Activated T-helper 17 cell treated with anti-CD3 and anti-CD28 coated beads, Interleukin-2, amount 50 U/mL, for 72 hours (primary cell): Measurements from ENCODE around the gene ADGRG7. TPM values are rescaled to one million over a fixed set of nuclear protein-coding genes. Genes with fewer than 3 reads are reported as not detected.
A peak's percentile ranks its signal among the peaks of the same experiment; 100 is the strongest.
"Not testable (repeated sequence)": the region's sequence is repeated elsewhere in the genome, so short reads cannot be mapped to it uniquely, and the experiment has no call there.

Experiments
- ATAC-seq: fragments of 150-1000 bp; cut with Tn5 transposase; replicated peaks from 2 replicates; pipeline ENCODE4 v1.10.0; 2021; ENCODE audit warnings: mild to moderate bottlenecking, moderate library complexity
- H3K27ac Mint-ChIP-seq: one replicate; pipeline ENCODE4 v1.8.0; 2022; ENCODE audit warnings: mixed read lengths
- H3K27me3 Mint-ChIP-seq: one replicate; pipeline ENCODE4 v1.8.0; 2022; ENCODE audit warnings: mixed read lengths
- H3K36me3 Mint-ChIP-seq: one replicate; pipeline ENCODE4 v1.8.0; 2022; ENCODE audit warnings: low read depth, mild to moderate bottlenecking, mixed read lengths
- H3K4me1 Mint-ChIP-seq: one replicate; pipeline ENCODE4 v1.8.0; 2022; ENCODE audit warnings: mixed read lengths
- H3K4me3 Mint-ChIP-seq: one replicate; pipeline ENCODE4 v1.8.0; 2022; ENCODE audit warnings: mild to moderate bottlenecking, mixed read lengths
- H3K9me3 Mint-ChIP-seq: one replicate; pipeline ENCODE4 v1.8.0; 2022; ENCODE audit warnings: mixed read lengths
- total RNA-seq, 2 donors: library from RNA; stranded (reverse); gene quantifications; one replicate each; pipeline ENCODE4 v1.2.3, GENCODE V29; 2022

The ADGRG7 gene, protein sequence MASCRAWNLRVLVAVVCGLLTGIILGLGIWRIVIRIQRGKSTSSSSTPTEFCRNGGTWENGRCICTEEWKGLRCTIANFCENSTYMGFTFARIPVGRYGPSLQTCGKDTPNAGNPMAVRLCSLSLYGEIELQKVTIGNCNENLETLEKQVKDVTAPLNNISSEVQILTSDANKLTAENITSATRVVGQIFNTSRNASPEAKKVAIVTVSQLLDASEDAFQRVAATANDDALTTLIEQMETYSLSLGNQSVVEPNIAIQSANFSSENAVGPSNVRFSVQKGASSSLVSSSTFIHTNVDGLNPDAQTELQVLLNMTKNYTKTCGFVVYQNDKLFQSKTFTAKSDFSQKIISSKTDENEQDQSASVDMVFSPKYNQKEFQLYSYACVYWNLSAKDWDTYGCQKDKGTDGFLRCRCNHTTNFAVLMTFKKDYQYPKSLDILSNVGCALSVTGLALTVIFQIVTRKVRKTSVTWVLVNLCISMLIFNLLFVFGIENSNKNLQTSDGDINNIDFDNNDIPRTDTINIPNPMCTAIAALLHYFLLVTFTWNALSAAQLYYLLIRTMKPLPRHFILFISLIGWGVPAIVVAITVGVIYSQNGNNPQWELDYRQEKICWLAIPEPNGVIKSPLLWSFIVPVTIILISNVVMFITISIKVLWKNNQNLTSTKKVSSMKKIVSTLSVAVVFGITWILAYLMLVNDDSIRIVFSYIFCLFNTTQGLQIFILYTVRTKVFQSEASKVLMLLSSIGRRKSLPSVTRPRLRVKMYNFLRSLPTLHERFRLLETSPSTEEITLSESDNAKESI
- total RNA-seq = not detected

DNA sequence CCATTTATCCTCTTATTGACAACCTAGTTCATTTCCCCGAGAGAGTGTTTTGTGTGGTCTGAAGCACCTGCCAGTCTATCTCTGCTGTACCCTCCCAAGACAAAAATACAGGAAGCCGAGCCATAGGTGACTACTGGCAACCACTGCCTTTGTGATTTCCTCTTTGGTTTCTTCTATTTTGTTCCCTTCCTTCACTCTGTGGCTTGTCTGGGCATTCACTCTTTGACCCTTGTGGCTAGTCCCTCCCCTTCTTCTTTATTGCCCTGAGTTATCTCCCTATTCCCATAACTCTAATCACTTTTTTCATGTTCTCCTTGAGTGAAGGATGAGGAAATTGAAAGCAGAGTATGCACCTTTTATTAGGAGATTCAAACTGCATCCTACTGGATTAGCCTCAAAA lies at the start of gene ADGRG7:
ADGRG7 (plus strand) TSS at position 297 of the 400 bp plus-strand sequence. CDS start 256 bp downstream, outside the sequence.
- Mint-ChIP-seq H3K9me3 (no peaks in the 10 kb centered on the region), H3K27me3 (peaks cover 27% of the 10 kb centered on the region), H3K4me3 (no peak within 1 kb of the TSS), H3K36me3 (no peaks in the 10 kb centered on the region), H3K27ac (no peak within 1 kb of the TSS), H3K4me1 (no peaks in the 10 kb centered on the region)
- ATAC-seq = no peak

DNA sequence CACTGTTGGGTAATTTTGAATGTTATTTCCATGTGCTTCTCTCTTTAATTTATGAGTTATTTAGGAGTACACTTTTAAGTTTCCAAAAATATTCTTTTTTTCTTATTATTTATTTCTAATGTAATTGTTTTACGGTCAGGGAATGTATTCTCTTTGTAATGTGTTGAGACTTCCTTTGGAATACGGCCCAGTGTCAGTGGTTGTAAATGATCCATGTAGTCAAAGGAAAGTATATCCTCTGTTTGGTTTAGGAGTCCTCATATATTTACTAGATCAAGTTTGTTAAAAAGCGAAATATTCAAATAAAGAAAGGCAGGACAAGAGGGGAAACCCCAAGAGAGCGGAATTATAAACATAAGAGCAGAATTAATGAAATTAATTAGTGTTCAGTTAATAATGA lies 49.0 kb upstream of the ADGRG7 start:
- no peaks in the 10 kb centered on the region for H3K9me3 Mint-ChIP-seq
- no peaks in the 10 kb centered on the region for H3K36me3 Mint-ChIP-seq
- ATAC-seq = no peak

DNA sequence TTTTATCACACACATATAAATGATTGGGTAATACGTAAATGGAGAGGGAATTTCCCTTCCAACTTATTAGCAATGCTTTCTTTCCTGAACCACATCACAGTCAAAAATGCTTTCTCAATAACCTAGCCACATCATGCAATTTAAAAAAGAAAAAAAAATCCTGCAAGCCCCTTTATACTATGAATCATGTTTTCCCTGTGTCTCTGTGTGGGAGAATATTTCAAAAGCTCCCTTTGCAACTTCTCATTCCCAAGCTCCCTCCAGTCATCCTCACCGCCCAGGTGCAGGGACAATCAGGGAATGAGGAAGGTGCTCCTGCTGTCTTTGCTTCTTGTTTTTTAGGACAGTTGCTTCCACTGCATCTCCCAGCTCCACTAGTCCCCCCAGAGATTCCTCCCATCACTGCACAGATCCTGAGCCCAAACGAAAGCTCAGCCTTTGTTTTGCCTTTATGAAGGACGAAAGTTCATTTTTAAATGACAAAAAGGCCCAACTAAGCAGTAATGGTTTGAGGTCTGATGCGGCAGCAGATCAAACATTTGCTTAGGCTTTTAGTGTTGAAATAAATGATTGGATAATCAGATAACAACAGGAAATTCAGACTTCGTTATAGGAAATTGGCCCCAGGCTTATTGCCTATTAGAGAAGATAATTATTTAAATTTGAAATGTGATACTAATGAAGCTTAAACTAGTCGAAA lies 47.8 kb upstream of the ADGRG7 start:
- Mint-ChIP-seq H3K27ac (peak overlapping the region; percentile 25), H3K4me3 (no peak overlapping the region), H3K27me3 (no peaks in the 10 kb centered on the region), H3K36me3 (no peaks in the 10 kb centered on the region), H3K4me1 (peaks cover 4% of the 10 kb centered on the region), H3K9me3 (no peaks in the 10 kb centered on the region)
- peak; percentile 44 for ATAC-seq

More for the DNA sequence above, 49.0 kb upstream of the ADGRG7 start:
- Mint-ChIP-seq H3K4me1 (peaks cover 4% of the 10 kb centered on the region), H3K27me3 (no peaks in the 10 kb centered on the region), H3K27ac (no peak overlapping the region), H3K4me3 (no peak overlapping the region)

- peaks cover 4% of the 10 kb centered on the region for H3K4me1 Mint-ChIP-seq
Measured at GRCh38 chr3:100562224-100562857, 47.1 kb upstream of the ADGRG7 start.

GRCh38 chr3:100563228-100563627 lies 46.2 kb upstream of the ADGRG7 start:
- H3K9me3 Mint-ChIP-seq = no peaks in the 10 kb centered on the region
- H3K36me3 Mint-ChIP-seq = no peaks in the 10 kb centered on the region
- H3K4me1 Mint-ChIP-seq = peaks cover 4% of the 10 kb centered on the region
- no peak for ATAC-seq
- no peak overlapping the region for H3K27ac Mint-ChIP-seq
- H3K27me3 Mint-ChIP-seq = no peaks in the 10 kb centered on the region
- no peak overlapping the region for H3K4me3 Mint-ChIP-seq

More at GRCh38 chr3:100562224-100562857, 47.1 kb upstream of the ADGRG7 start:
- Mint-ChIP-seq H3K27ac (no peak overlapping the region), H3K4me3 (no peak overlapping the region), H3K27me3 (no peaks in the 10 kb centered on the region), H3K9me3 (no peaks in the 10 kb centered on the region), H3K36me3 (no peaks in the 10 kb centered on the region)
- no peak for ATAC-seq

GRCh38 chr3:100563652-100564211 lies 45.7 kb upstream of the ADGRG7 start:
- H3K9me3 Mint-ChIP-seq = no peaks in the 10 kb centered on the region
- peaks cover 4% of the 10 kb centered on the region for H3K4me1 Mint-ChIP-seq
- no peak overlapping the region for H3K4me3 Mint-ChIP-seq
- H3K27me3 Mint-ChIP-seq = no peaks in the 10 kb centered on the region
- H3K36me3 Mint-ChIP-seq = no peaks in the 10 kb centered on the region
- ATAC-seq = no peak
- no peak overlapping the region for H3K27ac Mint-ChIP-seq

DNA sequence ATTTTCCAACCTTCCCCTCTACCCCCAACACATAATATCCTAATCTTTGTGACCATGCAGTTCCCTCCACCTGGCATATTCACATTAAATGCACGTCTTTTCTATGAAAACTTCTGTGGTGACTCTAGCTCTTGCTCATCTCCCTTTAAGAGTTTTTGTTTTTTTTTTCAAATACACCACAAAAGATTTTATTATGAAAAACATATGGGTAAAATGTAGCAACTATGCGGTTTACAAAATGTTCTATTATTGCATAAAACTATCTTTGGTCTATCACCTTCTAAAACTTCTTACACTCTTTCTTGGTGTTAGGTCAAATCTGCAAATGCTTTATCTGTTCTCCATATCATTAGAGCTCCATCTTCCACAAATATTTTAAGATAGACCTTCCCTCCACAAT lies 38.6 kb upstream of the ADGRG7 start:
- H3K27ac Mint-ChIP-seq = no peak overlapping the region
- ATAC-seq = no peak
- no peaks in the 10 kb centered on the region for H3K9me3 Mint-ChIP-seq
- H3K36me3 Mint-ChIP-seq = no peaks in the 10 kb centered on the region
- no peak overlapping the region for H3K4me3 Mint-ChIP-seq
- H3K4me1 Mint-ChIP-seq = no peaks in the 10 kb centered on the region
- no peaks in the 10 kb centered on the region for H3K27me3 Mint-ChIP-seq

DNA sequence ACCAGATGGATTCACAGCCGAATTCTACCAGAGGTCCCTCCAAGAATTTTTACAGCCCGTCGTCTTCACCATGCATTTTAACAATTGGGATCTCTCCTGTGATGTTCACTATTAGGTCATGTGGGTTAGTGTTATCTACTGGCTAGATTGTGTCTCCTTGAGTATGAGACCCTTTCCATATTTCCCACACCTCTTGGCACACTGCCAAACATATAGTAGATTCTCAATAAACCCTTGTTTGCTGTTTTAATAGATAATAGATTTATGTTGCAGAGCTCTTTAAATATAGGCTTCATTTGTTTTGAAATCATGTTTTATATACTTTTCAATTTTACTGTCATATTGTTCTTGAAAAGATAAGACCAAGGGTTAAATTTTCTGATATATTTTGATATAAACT lies 34.9 kb upstream of the ADGRG7 start:
- Mint-ChIP-seq H3K9me3 (no peaks in the 10 kb centered on the region), H3K4me3 (no peak overlapping the region), H3K27ac (no peak overlapping the region), H3K4me1 (no peaks in the 10 kb centered on the region), H3K27me3 (peaks cover 2% of the 10 kb centered on the region), H3K36me3 (no peaks in the 10 kb centered on the region)
- ATAC-seq = no peak

- Mint-ChIP-seq H3K36me3 (no peaks in the 10 kb centered on the region), H3K27ac (no peak overlapping the region), H3K27me3 (peaks cover 8% of the 10 kb centered on the region), H3K4me1 (no peaks in the 10 kb centered on the region), H3K4me3 (no peak overlapping the region), H3K9me3 (no peaks in the 10 kb centered on the region)
- ATAC-seq = no peak
Measured at GRCh38 chr3:100575704-100576103, 33.7 kb upstream of the ADGRG7 start.

- H3K4me1 Mint-ChIP-seq = no peaks in the 10 kb centered on the region
- H3K36me3 Mint-ChIP-seq = no peaks in the 10 kb centered on the region
- H3K4me3 Mint-ChIP-seq = no peak overlapping the region
- H3K9me3 Mint-ChIP-seq = no peaks in the 10 kb centered on the region
- ATAC-seq = no peak
- no peak overlapping the region for H3K27ac Mint-ChIP-seq
- peaks cover 8% of the 10 kb centered on the region for H3K27me3 Mint-ChIP-seq
Measured at GRCh38 chr3:100577382-100578008, 31.9 kb upstream of the ADGRG7 start.

DNA sequence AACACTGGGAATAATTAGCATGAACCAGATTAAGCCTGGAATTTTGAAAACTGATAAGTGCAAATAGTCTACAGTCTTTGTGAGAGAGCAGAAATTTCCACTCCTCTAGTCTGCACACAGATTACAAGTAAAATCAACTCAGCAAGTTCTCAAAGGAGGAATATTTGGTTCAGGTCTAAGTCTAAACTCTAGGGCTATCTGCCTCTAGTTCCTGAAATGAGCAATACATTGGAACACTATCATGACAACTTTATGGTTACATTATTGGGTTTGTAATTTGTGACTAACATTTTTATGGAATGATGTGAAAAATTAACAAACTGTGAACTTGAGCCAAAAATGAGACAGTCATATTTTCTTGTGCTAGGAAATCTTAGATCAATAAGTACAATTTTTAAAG lies 30.8 kb upstream of the ADGRG7 start:
- peaks cover 8% of the 10 kb centered on the region for H3K27me3 Mint-ChIP-seq
- H3K4me3 Mint-ChIP-seq = no peak overlapping the region
- ATAC-seq = no peak
- no peaks in the 10 kb centered on the region for H3K9me3 Mint-ChIP-seq
- H3K27ac Mint-ChIP-seq = no peak overlapping the region
- no peaks in the 10 kb centered on the region for H3K4me1 Mint-ChIP-seq
- no peaks in the 10 kb centered on the region for H3K36me3 Mint-ChIP-seq

GRCh38 chr3:100580147-100580546 lies 29.3 kb upstream of the ADGRG7 start:
- Mint-ChIP-seq H3K9me3 (no peaks in the 10 kb centered on the region), H3K4me3 (no peak overlapping the region), H3K27ac (no peak overlapping the region), H3K27me3 (peaks cover 8% of the 10 kb centered on the region), H3K4me1 (no peaks in the 10 kb centered on the region), H3K36me3 (no peaks in the 10 kb centered on the region)
- no peak for ATAC-seq

DNA sequence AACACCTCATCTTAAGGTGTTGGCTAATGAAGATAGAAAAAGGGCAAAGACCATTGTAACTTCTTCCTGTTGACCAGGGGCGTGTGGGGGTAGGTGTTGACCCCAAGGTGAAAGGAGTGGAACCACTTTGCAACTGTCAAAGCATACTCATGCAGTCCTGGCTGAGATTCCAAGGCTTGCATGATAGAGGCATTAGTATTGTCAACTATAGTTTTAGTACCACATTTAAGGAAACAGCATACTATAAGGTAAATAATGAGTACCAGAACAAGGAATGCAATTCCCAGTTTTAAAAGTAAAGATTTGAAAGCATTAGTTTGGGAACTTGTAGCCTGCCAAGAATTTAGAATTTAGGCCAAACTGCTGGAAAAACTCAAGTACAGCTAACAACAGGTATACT lies 27.8 kb upstream of the ADGRG7 start:
- Mint-ChIP-seq H3K27me3 (peaks cover 8% of the 10 kb centered on the region), H3K4me1 (no peaks in the 10 kb centered on the region), H3K36me3 (no peaks in the 10 kb centered on the region), H3K27ac (no peak overlapping the region), H3K4me3 (no peak overlapping the region), H3K9me3 (no peaks in the 10 kb centered on the region)
- no peak for ATAC-seq

- not testable (repeated sequence) for H3K27me3 Mint-ChIP-seq, H3K4me3 Mint-ChIP-seq, H3K36me3 Mint-ChIP-seq, H3K9me3 Mint-ChIP-seq, ATAC-seq, H3K27ac Mint-ChIP-seq, H3K4me1 Mint-ChIP-seq
Measured at GRCh38 chr3:100582157-100582556, 27.2 kb upstream of the ADGRG7 start.
